HepG2 (cell line): ENCODE measurements around the gene LPO. TPM values are rescaled to one million over a fixed set of nuclear protein-coding genes. Genes with fewer than 3 reads are reported as not detected.

Source experiments
- ATF1 ChIP-seq: IDR thresholded peaks from 2 replicates; pipeline ENCODE4 v1.6.1; 2016; ENCODE audit warnings: mild to moderate bottlenecking, control low read depth
- FOXK1 ChIP-seq: sonication (generic); formaldehyde crosslinking; IDR thresholded peaks from 2 replicates; pipeline ENCODE4 v1.4.0; 2020; ENCODE audit warnings: low read depth, missing genetic modification reagents, borderline replicate concordance
- GTF3A ChIP-seq: sonication (generic); formaldehyde crosslinking; conservative IDR thresholded peaks from 2 replicates; pipeline ENCODE4 v1.4.0; 2020; ENCODE audit warnings: mild to moderate bottlenecking, missing genetic modification reagents
- GZF1 ChIP-seq: sonication (generic); formaldehyde crosslinking; IDR thresholded peaks from 2 replicates; pipeline ENCODE4 v1.5.1; 2020; ENCODE audit warnings: mild to moderate bottlenecking, missing genetic modification reagents
- HNF1A ChIP-seq, 2 experiments: sonication (generic) in 1 of 2; formaldehyde crosslinking in 1 of 2; IDR thresholded peaks; 2 replicates each; pipeline versions ENCODE4 v1.4.0 to v1.6.1; 2016 to 2020; ENCODE audit warnings: borderline replicate concordance in 1 of 2, low read depth in 1 of 2, mild to moderate bottlenecking in 1 of 2, missing genetic modification reagents in 1 of 2
- MED13 ChIP-seq: sonication (generic); formaldehyde crosslinking; IDR thresholded peaks from 2 replicates; pipeline ENCODE4 v1.5.0; 2020; ENCODE audit warnings: missing genetic modification reagents
- PAXIP1 ChIP-seq: sonication (generic); formaldehyde crosslinking; conservative IDR thresholded peaks from 2 replicates; pipeline ENCODE4 v1.4.0; 2020; ENCODE audit warnings: mild to moderate bottlenecking, missing genetic modification reagents, moderate library complexity
- RARG ChIP-seq: sonication (generic); formaldehyde crosslinking; IDR thresholded peaks from 2 replicates; pipeline ENCODE4 v1.4.0; 2020; ENCODE audit warnings: low read depth, mild to moderate bottlenecking, missing genetic modification reagents
- SP5 ChIP-seq: IDR thresholded peaks from 2 replicates; pipeline ENCODE4 v1.6.1; 2016; ENCODE audit warnings: low read depth, borderline replicate concordance
- TEAD3 ChIP-seq: optimal IDR thresholded peaks from 2 replicates; pipeline ENCODE3; 2016; ENCODE audit warnings: borderline replicate concordance
- TERF1 ChIP-seq: sonication (generic); formaldehyde crosslinking; IDR thresholded peaks from 2 replicates; pipeline ENCODE4 v1.8.0; 2022; ENCODE audit warnings: mild to moderate bottlenecking, missing genetic modification reagents, moderate library complexity
- ZNF101 ChIP-seq: sonication (generic); formaldehyde crosslinking; IDR thresholded peaks from 2 replicates; pipeline ENCODE4 v1.4.0; 2020; ENCODE audit warnings: mild to moderate bottlenecking, low read depth, missing genetic modification reagents, borderline replicate concordance
- ZNF234 ChIP-seq: sonication (generic); formaldehyde crosslinking; conservative IDR thresholded peaks from 2 replicates; pipeline ENCODE4 v1.5.1; 2020; ENCODE audit warnings: mild to moderate bottlenecking, missing genetic modification reagents
- ZNF260 ChIP-seq: sonication (generic); formaldehyde crosslinking; IDR thresholded peaks from 2 replicates; pipeline ENCODE4 v1.4.0; 2020; ENCODE audit warnings: missing genetic modification reagents, low read depth, mild to moderate bottlenecking, borderline replicate concordance
- ZNF550 ChIP-seq: sonication (generic); formaldehyde crosslinking; IDR thresholded peaks from 2 replicates; pipeline ENCODE4 v1.4.0; 2020; ENCODE audit warnings: mild to moderate bottlenecking, missing genetic modification reagents, borderline replicate concordance
- ZNF563 ChIP-seq: sonication (generic); formaldehyde crosslinking; IDR thresholded peaks from 2 replicates; pipeline ENCODE4 v1.8.0; 2022; ENCODE audit warnings: mild to moderate bottlenecking, moderate library complexity, missing genetic modification reagents
- polyA plus RNA-seq, 8 experiments: library from polyadenylated mRNA; depleted of rRNA in 3 of 8; stranded (reverse) in 7 of 8; unstranded in 1 of 8; fragments of >200 nt; fragmentation: Illumina TruSeq in 4 of 8; extraction: Trizol in 4 of 8; gene quantifications; 2 replicates each; pipeline versions ENCODE4 v1.2.1 to v1.2.3, GENCODE V29; 2011 to 2016; ENCODE audit warnings: low read depth in 4 of 8, missing spikeins in 1 of 8, mixed read lengths in 1 of 8; ENCODE audit not compliant: insufficient read depth in 1 of 8
- total RNA-seq, 5 experiments: library from RNA; depleted of rRNA; stranded (reverse); fragments of >200 nt; fragmentation: Illumina TruSeq; extraction: Trizol; gene quantifications; 2 replicates each; pipeline ENCODE4 v1.2.3, GENCODE V29; 2016; ENCODE audit warnings: low read depth in 1 of 5
- TF ChIP-seq, protein P1 (sequence below): sonication (generic); formaldehyde crosslinking; IDR thresholded peaks from 2 replicates; pipeline ENCODE4 v1.8.0; 2022; ENCODE audit warnings: missing genetic modification reagents, mild to moderate bottlenecking, inconsistent platforms, borderline replicate concordance

The LPO gene
- total and polyA plus RNA-seq, 2 of the 13 experiments (the other 11 are each of a cell fraction or from before 2014, with no cell fraction given) = not detected

GRCh38 chr17:58219007-58219788, 19.2 kb upstream of the LPO start, which contains the start of gene MKS1 (continued):
- TF ChIP-seq, protein P1, sequence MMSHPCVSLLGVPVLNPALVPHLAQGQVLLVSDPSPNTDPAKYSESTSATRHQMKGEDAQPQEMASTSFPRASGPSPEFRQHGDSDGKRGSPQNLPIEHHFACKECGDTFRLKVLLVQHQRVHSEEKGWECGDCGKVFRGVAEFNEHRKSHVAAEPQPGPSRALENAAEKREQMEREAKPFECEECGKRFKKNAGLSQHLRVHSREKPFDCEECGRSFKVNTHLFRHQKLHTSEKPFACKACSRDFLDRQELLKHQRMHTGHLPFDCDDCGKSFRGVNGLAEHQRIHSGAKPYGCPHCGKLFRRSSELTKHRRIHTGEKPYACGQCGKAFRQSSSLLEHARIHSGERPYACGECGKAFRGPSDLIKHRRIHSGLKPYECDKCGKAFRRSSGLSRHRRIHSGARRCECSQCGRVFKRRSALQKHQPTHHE (CRISPR knock-in tag) = 0 out of 2 replicates have a peak, but pooled peaks have one; percentile 40
- TF ChIP-seq ZNF101 (CRISPR knock-in tag) = no peak
- TF ChIP-seq ZNF563 (CRISPR knock-in tag) = peak; percentile 90; the same call in 1 of the 2 replicates
- TF ChIP-seq TEAD3 (CRISPR knock-in tag) = peak; percentile 64
- TF ChIP-seq RARG (CRISPR knock-in tag) = no peak
- TF ChIP-seq ZNF260 (CRISPR knock-in tag) = no peak
- no peak for TF ChIP-seq HNF1A (IDR thresholded peaks at IDR 0.05; ENCODE audit: low read depth)
- peak; percentile 58 for TF ChIP-seq HNF1A (CRISPR knock-in tag; IDR thresholded peaks at IDR 0.05; ENCODE audit: borderline replicate concordance)
- TF ChIP-seq GZF1 (CRISPR knock-in tag) = peak; percentile 57; the same call in 1 of the 2 replicates
- TF ChIP-seq SP5 (CRISPR knock-in tag) = peak; percentile 54; the same call in 1 of the 2 replicates
- TF ChIP-seq FOXK1 (CRISPR knock-in tag) = peak; percentile 92
- peak; percentile 26; the same call in 1 of the 2 replicates for TF ChIP-seq PAXIP1 (CRISPR knock-in tag)
- TF ChIP-seq TERF1 (CRISPR knock-in tag) = no peak
- peak; percentile 45; the same call in 1 of the 2 replicates for TF ChIP-seq MED13
- TF ChIP-seq ZNF550 (CRISPR knock-in tag) = 0 out of 2 replicates have a peak, but pooled peaks have one; percentile 23
- TF ChIP-seq ZNF234 (CRISPR knock-in tag) = no peak
- TF ChIP-seq GTF3A = peak; percentile 63; the same call in 1 of the 2 replicates
- TF ChIP-seq ATF1 (CRISPR knock-in tag) = peak; percentile 92
